H9 (cell line): Measurements from ENCODE around the gene ANAPC1. TPM values are rescaled to one million over a fixed set of nuclear protein-coding genes. Genes with fewer than 3 reads are reported as not detected.
"Not testable (repeated sequence)": the region's sequence is repeated elsewhere in the genome, so short reads cannot be mapped to it uniquely, and the experiment has no call there.

Experiments
- DNase-seq: peaks from one replicate; pipeline ENCODE4 v3.0.0-alpha.2; 2017
- H2AFZ ChIP-seq: one replicate; pipeline ENCODE4 v1.6.1; 2013; ENCODE audit warnings: mild to moderate bottlenecking, low read length, control low read depth, moderate library complexity
- H2AK5ac ChIP-seq: 2 replicates; pipeline ENCODE4 v1.6.1; 2013; ENCODE audit warnings: low read length, control low read depth, mixed read lengths; ENCODE audit not compliant: insufficient read length
- H2BK120ac ChIP-seq: one replicate; pipeline ENCODE4 v1.6.1; 2013; ENCODE audit warnings: low read depth, mild to moderate bottlenecking, low read length, control low read depth, inconsistent platforms; ENCODE audit not compliant: poor library complexity, severe bottlenecking
- H2BK12ac ChIP-seq: 2 replicates; pipeline ENCODE4 v1.6.1; 2013; ENCODE audit warnings: low read length, control low read depth, mixed read lengths, low read depth; ENCODE audit not compliant: insufficient read length
- H2BK15ac ChIP-seq: 2 replicates; pipeline ENCODE4 v1.6.1; 2013; ENCODE audit warnings: low read depth, low read length, control low read depth
- H2BK20ac ChIP-seq: one replicate; pipeline ENCODE4 v1.6.1; 2013; ENCODE audit warnings: low read depth, mild to moderate bottlenecking, low read length, control low read depth, inconsistent platforms; ENCODE audit not compliant: poor library complexity, severe bottlenecking
- H2BK5ac ChIP-seq: 2 replicates; pipeline ENCODE4 v1.6.1; 2013; ENCODE audit warnings: low read length, control low read depth, mixed read lengths; ENCODE audit not compliant: insufficient read length
- H3K14ac ChIP-seq: 2 replicates; pipeline ENCODE4 v1.6.1; 2013; ENCODE audit warnings: low read length, control low read depth; ENCODE audit not compliant: insufficient read depth
- H3K18ac ChIP-seq: 2 replicates; pipeline ENCODE4 v1.6.1; 2013; ENCODE audit warnings: low read depth, mild to moderate bottlenecking, mixed read lengths, low read length, control low read depth; ENCODE audit not compliant: insufficient read length
- H3K23ac ChIP-seq: 2 replicates; pipeline ENCODE4 v1.6.1; 2013; ENCODE audit warnings: low read length, control low read depth, mixed read lengths, low read depth; ENCODE audit not compliant: insufficient read length
- H3K23me2 ChIP-seq: 2 replicates; pipeline ENCODE4 v1.6.1; 2013; ENCODE audit warnings: low read depth, mild to moderate bottlenecking, mixed read lengths, low read length, control low read depth; ENCODE audit not compliant: insufficient read length, poor library complexity, severe bottlenecking
- H3K27ac ChIP-seq: 2 replicates; pipeline ENCODE4 v1.5.1; 2013; ENCODE audit warnings: low read length, control low read depth, mixed read lengths, low read depth; ENCODE audit not compliant: insufficient read length
- H3K27me3 ChIP-seq: 2 replicates; pipeline ENCODE4 v1.6.1; 2013; ENCODE audit warnings: low read length, control low read depth, inconsistent platforms; ENCODE audit not compliant: insufficient read depth
- H3K4ac ChIP-seq: 2 replicates; pipeline ENCODE4 v1.6.1; 2013; ENCODE audit warnings: low read depth, mild to moderate bottlenecking, control low read depth, inconsistent platforms, low read length, moderate library complexity
- H3K4me1 ChIP-seq: 2 replicates; pipeline ENCODE4 v1.6.1; 2013; ENCODE audit warnings: low read length, control low read depth, inconsistent platforms; ENCODE audit not compliant: insufficient read depth
- H3K4me2 ChIP-seq: 2 replicates; pipeline ENCODE4 v1.6.1; 2013; ENCODE audit warnings: low read length, control low read depth, mixed read lengths; ENCODE audit not compliant: insufficient read length, insufficient read depth
- H3K56ac ChIP-seq: 2 replicates; pipeline ENCODE4 v1.6.1; 2013; ENCODE audit warnings: low read depth, mild to moderate bottlenecking, mixed read lengths, low read length, control low read depth; ENCODE audit not compliant: insufficient read length
- H3K79me1 ChIP-seq: 2 replicates; pipeline ENCODE4 v1.6.1; 2013; ENCODE audit warnings: low read depth, mild to moderate bottlenecking, moderate library complexity, low read length, control low read depth, inconsistent platforms; ENCODE audit not compliant: insufficient read depth, poor library complexity, severe bottlenecking
- H3K79me2 ChIP-seq: 2 replicates; pipeline ENCODE4 v1.6.1; 2013; ENCODE audit warnings: low read length, control low read depth, inconsistent platforms; ENCODE audit not compliant: insufficient read depth
- H3K9ac ChIP-seq: 2 replicates; pipeline ENCODE4 v1.6.1; 2013; ENCODE audit warnings: low read length, control low read depth, mixed read lengths; ENCODE audit not compliant: insufficient read length; ENCODE audit errors: extremely low read depth
- H3K9me3 ChIP-seq: one replicate; pipeline ENCODE4 v1.6.1; 2013; ENCODE audit warnings: low read depth, low read length, inconsistent platforms; ENCODE audit not compliant: control insufficient read depth
- H3T11ph ChIP-seq: one replicate; pipeline ENCODE4 v1.6.1; 2013; ENCODE audit warnings: mild to moderate bottlenecking, low read length, control low read depth, inconsistent platforms
- H4K20me1 ChIP-seq: one replicate; pipeline ENCODE4 v1.6.1; 2013; ENCODE audit not compliant: control insufficient read depth, insufficient read length, insufficient read depth
- H4K5ac ChIP-seq: 2 replicates; pipeline ENCODE4 v1.6.1; 2013; ENCODE audit warnings: low read depth, mild to moderate bottlenecking, mixed read lengths, low read length, control low read depth; ENCODE audit not compliant: insufficient read length
- H4K8ac ChIP-seq: replicated peaks from 2 replicates; pipeline ENCODE4 v1.6.1; 2013; ENCODE audit warnings: low read length, control low read depth, mixed read lengths, low read depth; ENCODE audit not compliant: insufficient read length
- H4K91ac ChIP-seq: 2 replicates; pipeline ENCODE4 v1.6.1; 2013; ENCODE audit warnings: low read depth, mild to moderate bottlenecking, moderate library complexity, mixed read lengths, low read length, control low read depth; ENCODE audit not compliant: insufficient read length
- H3K27ac Mint-ChIP-seq, 3 experiments: 2 replicates in 2 of 3; 3 replicates in 1 of 3; pipeline ENCODE4 v1.8.0; 2020 to 2021; ENCODE audit warnings: mixed read lengths in 3 of 3, mild to moderate bottlenecking in 1 of 3, moderate library complexity in 1 of 3
- H3K27me3 Mint-ChIP-seq: 2 replicates; pipeline ENCODE4 v1.8.0; 2021; ENCODE audit warnings: low read depth, mild to moderate bottlenecking, moderate library complexity, mixed read lengths
- H3K36me3 Mint-ChIP-seq, 3 experiments: 2 replicates in 2 of 3; 3 replicates in 1 of 3; pipeline ENCODE4 v1.8.0; 2020 to 2021; ENCODE audit warnings: low read depth in 3 of 3, mixed read lengths in 3 of 3; ENCODE audit not compliant: insufficient read depth in 1 of 3
- H3K4me1 Mint-ChIP-seq, 2 experiments: 2 replicates each; pipeline ENCODE4 v1.8.0; 2020; ENCODE audit warnings: mixed read lengths in 2 of 2
- H3K4me3 Mint-ChIP-seq, 2 experiments: 2 replicates in 1 of 2; 3 replicates in 1 of 2; pipeline ENCODE4 v1.8.0; 2020 to 2021; ENCODE audit warnings: mild to moderate bottlenecking in 2 of 2, mixed read lengths in 2 of 2, moderate library complexity in 1 of 2
- H3K9me3 Mint-ChIP-seq, 2 experiments: 2 replicates in 1 of 2; 3 replicates in 1 of 2; pipeline ENCODE4 v1.8.0; 2020; ENCODE audit warnings: mild to moderate bottlenecking in 2 of 2, mixed read lengths in 2 of 2, moderate library complexity in 1 of 2
- WGBS: extraction: QIAGEN DNeasy Blood & Tissue Kit; methylation state at CpG from one replicate; pipeline ENCODE4 v1.1.7; 2013; ENCODE audit warnings: missing lambda C conversion rate, low lambda C conversion rate, mixed read lengths; ENCODE audit not compliant: insufficient read length; ENCODE audit errors: extremely low coverage; 5-methylcytosine and 5-hydroxymethylcytosine counted together
- total RNA-seq: library from RNA; stranded (reverse); gene quantifications from 2 replicates; pipeline ENCODE4 v1.2.1, GENCODE V29; 2021

Gene ANAPC1
- total RNA-seq, 1 experiment from 2014 or later, result 79.1 TPM

DNA sequence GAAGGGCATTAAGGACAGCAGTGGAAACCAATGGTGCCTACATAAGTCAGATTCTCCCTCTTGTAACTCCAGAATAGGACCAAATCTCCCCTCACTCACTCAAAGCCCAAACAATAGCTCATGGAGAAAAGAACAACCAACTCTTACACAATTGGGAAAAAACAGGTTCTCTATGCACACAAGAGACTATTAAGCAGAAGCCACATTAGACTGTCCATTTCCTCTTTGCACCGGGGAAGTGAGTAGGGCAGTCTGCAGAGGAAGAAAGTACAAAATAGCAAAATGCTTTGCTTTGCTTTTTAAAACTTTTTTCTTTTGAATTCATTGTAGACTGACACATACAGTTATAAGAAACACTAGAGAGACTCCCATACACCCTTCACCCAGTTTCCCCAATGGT lies 133.4 kb downstream of the ANAPC1 start:
- H4K91ac ChIP-seq, H3K4me2 ChIP-seq, H4K20me1 ChIP-seq, H3K14ac ChIP-seq, H3K4me1 ChIP-seq, H3K9ac ChIP-seq, H3T11ph ChIP-seq, H3K4me1 Mint-ChIP-seq, H2BK120ac ChIP-seq, H3K36me3 Mint-ChIP-seq, H3K23ac ChIP-seq, H3K79me2 ChIP-seq, H2BK12ac ChIP-seq, H2BK5ac ChIP-seq, H3K27me3 ChIP-seq, H2AK5ac ChIP-seq, H2BK20ac ChIP-seq, H2AFZ ChIP-seq, H3K79me1 ChIP-seq, H3K9me3 Mint-ChIP-seq, H3K27me3 Mint-ChIP-seq, H3K18ac ChIP-seq, H3K4ac ChIP-seq, H3K9me3 ChIP-seq, H3K27ac ChIP-seq, H3K27ac Mint-ChIP-seq, H3K4me3 Mint-ChIP-seq, H2BK15ac ChIP-seq, H3K23me2 ChIP-seq, H3K56ac ChIP-seq, H4K5ac ChIP-seq, DNase-seq, H4K8ac ChIP-seq: not testable (repeated sequence)
- no CpG with 5 or more reads among the region's 1 CpG for WGBS

DNA sequence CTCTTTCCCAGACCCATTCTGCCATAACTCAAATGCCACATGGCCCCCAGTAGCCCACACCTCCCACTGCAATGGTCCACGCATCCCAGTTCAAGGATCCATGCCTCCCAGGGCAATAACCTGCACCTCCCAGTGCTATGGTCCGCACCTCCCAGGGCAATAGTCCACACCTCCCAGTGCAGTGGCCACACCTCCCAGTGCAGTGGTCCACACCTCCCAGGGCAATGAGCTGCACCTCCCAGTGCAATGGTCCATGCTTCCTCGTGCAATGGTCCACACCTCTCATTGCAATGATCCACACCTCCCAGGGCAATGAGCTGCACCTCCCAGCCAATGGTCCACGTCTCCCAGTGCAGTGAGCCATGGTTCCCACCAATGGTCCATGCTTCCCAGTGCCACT lies 135.6 kb downstream of the ANAPC1 start:
- not testable (repeated sequence) for H3K27ac Mint-ChIP-seq, H3K4me1 ChIP-seq, H3K4me2 ChIP-seq, DNase-seq, H3K23me2 ChIP-seq, H3K18ac ChIP-seq, H2BK15ac ChIP-seq, H4K20me1 ChIP-seq, H2AK5ac ChIP-seq, H3K56ac ChIP-seq, H3K9me3 ChIP-seq, H3K4ac ChIP-seq, H2BK5ac ChIP-seq, H2BK120ac ChIP-seq, H2BK12ac ChIP-seq, H3K79me1 ChIP-seq, H3K27me3 Mint-ChIP-seq, H3K27me3 ChIP-seq, H4K5ac ChIP-seq, H3K79me2 ChIP-seq, H3K4me3 Mint-ChIP-seq, H3K23ac ChIP-seq, H4K8ac ChIP-seq, H3T11ph ChIP-seq, H3K27ac ChIP-seq, H4K91ac ChIP-seq, H3K9ac ChIP-seq, H3K36me3 Mint-ChIP-seq, H2AFZ ChIP-seq, H2BK20ac ChIP-seq, H3K14ac ChIP-seq, H3K4me1 Mint-ChIP-seq, H3K9me3 Mint-ChIP-seq
- no CpG with 5 or more reads among the region's 4 CpGs for whole genome bisulfite sequencing
